Liver (tissue), 9 donors: ENCODE results near the gene TOM1L2. TPM values are rescaled to one million over a fixed set of nuclear protein-coding genes. Genes with fewer than 3 reads are reported as not detected.

Source experiments
- DNase-seq: peaks from one replicate; pipeline ENCODE4 v3.0.0-alpha.2; 2017; ENCODE audit warnings: low spot score
- H3K27ac ChIP-seq, 2 donors: one replicate each; pipeline ENCODE4 v1.7.0; 2013; ENCODE audit warnings: inconsistent platforms in 2 of 2, low read length in 2 of 2, control low read depth in 1 of 2, low read depth in 1 of 2, mild to moderate bottlenecking in 1 of 2
- H3K27me3 ChIP-seq, 4 donors: one replicate each; pipeline versions ENCODE4 v1.6.1 to v1.7.0; 2013; ENCODE audit warnings: low read length in 3 of 4, inconsistent platforms in 1 of 4, mild to moderate bottlenecking in 1 of 4, moderate library complexity in 1 of 4; ENCODE audit not compliant: control insufficient read depth in 4 of 4, insufficient read depth in 4 of 4
- H3K36me3 ChIP-seq, 4 donors: one replicate each; pipeline versions ENCODE4 v1.6.1 to v1.7.0; 2013; ENCODE audit warnings: low read length in 3 of 4, mild to moderate bottlenecking in 3 of 4, low read depth in 1 of 4, moderate library complexity in 1 of 4; ENCODE audit not compliant: control insufficient read depth in 4 of 4, insufficient read depth in 3 of 4
- H3K4me1 ChIP-seq, 4 donors: one replicate each; pipeline versions ENCODE4 v1.6.1 to v1.7.0; 2013; ENCODE audit warnings: low read length in 3 of 4, mild to moderate bottlenecking in 3 of 4, moderate library complexity in 1 of 4; ENCODE audit not compliant: control insufficient read depth in 4 of 4, insufficient read depth in 4 of 4
- H3K4me3 ChIP-seq, 3 donors: one replicate each; pipeline versions ENCODE4 v1.6.1 to v1.7.0; 2013; ENCODE audit warnings: low read length in 3 of 3, control low read depth in 1 of 3, low read depth in 1 of 3, mild to moderate bottlenecking in 1 of 3
- H3K9ac ChIP-seq, 2 donors: one replicate each; pipeline ENCODE4 v1.7.0; 2013; ENCODE audit warnings: low read length in 2 of 2, mild to moderate bottlenecking in 2 of 2, moderate library complexity in 2 of 2, control low read depth in 1 of 2, low read depth in 1 of 2
- H3K9me3 ChIP-seq, 4 donors: one replicate each; pipeline versions ENCODE4 v1.6.1 to v1.7.0; 2013; ENCODE audit warnings: low read length in 3 of 4; ENCODE audit not compliant: control insufficient read depth in 4 of 4
- EGR1 ChIP-seq, 2 donors: IDR thresholded peaks; 2 replicates each; pipeline ENCODE4 v1.6.1; 2016 to 2018; ENCODE audit warnings: antibody characterized with exemption in 2 of 2, low read depth in 2 of 2
- FOXA1 ChIP-seq: IDR thresholded peaks from 2 replicates; pipeline ENCODE4 v1.6.1; 2016; ENCODE audit warnings: antibody characterized with exemption
- FOXA2 ChIP-seq: IDR thresholded peaks from 2 replicates; pipeline ENCODE4 v1.6.1; 2016; ENCODE audit warnings: antibody characterized with exemption
- GABPA ChIP-seq, 2 donors: IDR thresholded peaks in 1 of 2; conservative IDR thresholded peaks in 1 of 2; 2 replicates each; pipeline ENCODE4 v1.6.1; 2016; ENCODE audit warnings: antibody characterized with exemption in 2 of 2, mild to moderate bottlenecking in 1 of 2, moderate library complexity in 1 of 2
- HNF4A ChIP-seq, 2 donors: conservative IDR thresholded peaks; 2 replicates each; pipeline ENCODE4 v1.6.1; 2016; ENCODE audit warnings: antibody characterized with exemption in 2 of 2, mild to moderate bottlenecking in 2 of 2
- HNF4G ChIP-seq: IDR thresholded peaks from 2 replicates; pipeline ENCODE4 v1.6.1; 2016; ENCODE audit warnings: antibody characterized with exemption
- JUND ChIP-seq, 2 donors: IDR thresholded peaks; 2 replicates each; pipeline ENCODE4 v1.6.1; 2016; ENCODE audit warnings: antibody characterized with exemption in 2 of 2
- NR2F2 ChIP-seq: IDR thresholded peaks from 2 replicates; pipeline ENCODE4 v1.6.1; 2016; ENCODE audit warnings: antibody characterized with exemption
- RAD21 ChIP-seq, 2 donors: IDR thresholded peaks; 2 replicates each; pipeline ENCODE4 v1.6.1; 2016; ENCODE audit warnings: antibody characterized with exemption in 2 of 2, mild to moderate bottlenecking in 2 of 2
- REST ChIP-seq: IDR thresholded peaks from 2 replicates; pipeline ENCODE4 v1.6.1; 2016; ENCODE audit warnings: antibody characterized with exemption, mild to moderate bottlenecking
- RXRA ChIP-seq, 2 donors: IDR thresholded peaks; 2 replicates each; pipeline ENCODE4 v1.6.1; 2017 to 2018; ENCODE audit warnings: antibody characterized with exemption in 2 of 2, mild to moderate bottlenecking in 1 of 2
- SP1 ChIP-seq: IDR thresholded peaks from 2 replicates; pipeline ENCODE4 v1.6.1; 2018; ENCODE audit warnings: antibody characterized with exemption, mild to moderate bottlenecking
- TAF1 ChIP-seq: conservative IDR thresholded peaks from 2 replicates; pipeline ENCODE4 v1.6.1; 2016; ENCODE audit warnings: antibody characterized with exemption, mild to moderate bottlenecking
- YY1 ChIP-seq: IDR thresholded peaks from 2 replicates; pipeline ENCODE4 v1.6.1; 2016; ENCODE audit warnings: antibody characterized with exemption, mild to moderate bottlenecking
- ZBTB33 ChIP-seq: IDR thresholded peaks from 2 replicates; pipeline ENCODE4 v1.6.1; 2016; ENCODE audit warnings: antibody characterized with exemption
- WGBS: extraction: QIAGEN DNeasy Blood & Tissue Kit; methylation state at CpG from one replicate; pipeline ENCODE4 v1.1.7; 2013; 5-methylcytosine and 5-hydroxymethylcytosine counted together
- polyA plus RNA-seq, 2 donors: library from polyadenylated mRNA; stranded (reverse) in 1 of 2; unstranded in 1 of 2; fragments of 200-250 nt in 1 of 2; fragments of >200 nt in 1 of 2; fragmentation: Nextera tagmentation in 1 of 2; extraction: Ambion mirVana in 1 of 2; gene quantifications; one replicate each; pipeline versions ENCODE4 v1.2.1 to v1.2.3, GENCODE V29; 2013 to 2015
- total RNA-seq, 2 donors: library from RNA; depleted of rRNA; stranded (reverse); fragments of >200 nt; gene quantifications; one replicate each; pipeline ENCODE4 v1.2.3, GENCODE V29; 2014
- TF ChIP-seq, protein P1 (sequence below): IDR thresholded peaks from 2 replicates; pipeline ENCODE4 v1.6.1; 2016; ENCODE audit warnings: antibody characterized with exemption
- TF ChIP-seq, protein P2 (sequence below): IDR thresholded peaks from 2 replicates; pipeline ENCODE4 v1.6.1; 2016; ENCODE audit warnings: antibody characterized with exemption
- TF ChIP-seq, protein P3 (sequence below): fragments of 150-350 bp; IDR thresholded peaks from 2 replicates; pipeline ENCODE4 v1.5.1; 2017; ENCODE audit warnings: improper control_type of control experiment, low read depth, low read length; ENCODE audit not compliant: missing input control
- donor health status: healthy.
- donor health status: healthy.
- donor health status: healthy.
- donor health status: healthy.
- donor health status: healthy.

Gene TOM1L2
- total and polyA plus RNA-seq, 4 donors = 5.0 to 24.0 (median 9.3) TPM

DNA sequence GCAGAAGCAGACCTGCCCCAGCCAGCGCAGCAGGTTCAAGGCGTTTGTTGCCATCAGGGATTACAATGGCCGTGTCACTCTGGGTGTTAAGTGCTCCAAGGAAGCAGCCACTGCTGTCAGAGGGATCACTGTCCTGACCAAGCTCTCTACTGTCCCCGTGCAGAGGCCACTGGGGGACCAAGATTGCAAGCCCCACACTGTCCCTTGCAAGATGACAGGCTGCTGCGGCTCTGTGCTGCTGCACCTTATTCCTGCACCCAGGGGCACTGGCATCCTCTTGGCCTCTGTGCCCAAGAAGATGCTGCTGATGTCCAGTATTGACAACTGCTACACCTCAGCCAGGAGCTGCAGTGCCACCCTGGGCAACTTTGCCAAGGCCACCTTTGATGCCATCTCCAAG is 39.1 kb upstream of the TOM1L2 start:
- no peak for DNase-seq
- Histone ChIP-seq H3K36me3 (peaks cover 0 to 17% (median 9%) of the 10 kb centered on the region in 4 donors), H3K4me3 (no peak overlapping the region), H3K9me3 (no peaks in the 10 kb centered on the region), H3K27me3 (no peaks in the 10 kb centered on the region), H3K9ac (no peak overlapping the region), H3K27ac (no peak overlapping the region), H3K4me1 (no peaks in the 10 kb centered on the region)
- WGBS = 96% methylated on average over 5 of the region's 5 CpGs
- TF ChIP-seq RXRA (IDR thresholded peaks at IDR 0.05) (no peak), ZBTB33 (no peak), JUND (IDR thresholded peaks at IDR 0.05) (no peak), FOXA2 (no peak), YY1 (no peak), REST (no peak), EGR1 (IDR thresholded peaks at IDR 0.05; ENCODE audit: low read depth in 2 of 2) (no peak), FOXA1 (no peak), HNF4A (conservative IDR thresholded peaks at IDR 0.05) (no peak), GABPA (IDR thresholded peaks at IDR 0.05 in 1 of 2, conservative IDR thresholded peaks at IDR 0.05 in 1 of 2) (no peak), NR2F2 (no peak), HNF4G (no peak), RAD21 (IDR thresholded peaks at IDR 0.05) (no peak), SP1 (no peak), TAF1 (no peak)
- TF ChIP-seq, protein P1, sequence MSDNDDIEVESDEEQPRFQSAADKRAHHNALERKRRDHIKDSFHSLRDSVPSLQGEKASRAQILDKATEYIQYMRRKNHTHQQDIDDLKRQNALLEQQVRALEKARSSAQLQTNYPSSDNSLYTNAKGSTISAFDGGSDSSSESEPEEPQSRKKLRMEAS = no peak
- TF ChIP-seq, protein P2, sequence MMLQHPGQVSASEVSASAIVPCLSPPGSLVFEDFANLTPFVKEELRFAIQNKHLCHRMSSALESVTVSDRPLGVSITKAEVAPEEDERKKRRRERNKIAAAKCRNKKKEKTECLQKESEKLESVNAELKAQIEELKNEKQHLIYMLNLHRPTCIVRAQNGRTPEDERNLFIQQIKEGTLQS = no peak
- TF ChIP-seq, protein P3, sequence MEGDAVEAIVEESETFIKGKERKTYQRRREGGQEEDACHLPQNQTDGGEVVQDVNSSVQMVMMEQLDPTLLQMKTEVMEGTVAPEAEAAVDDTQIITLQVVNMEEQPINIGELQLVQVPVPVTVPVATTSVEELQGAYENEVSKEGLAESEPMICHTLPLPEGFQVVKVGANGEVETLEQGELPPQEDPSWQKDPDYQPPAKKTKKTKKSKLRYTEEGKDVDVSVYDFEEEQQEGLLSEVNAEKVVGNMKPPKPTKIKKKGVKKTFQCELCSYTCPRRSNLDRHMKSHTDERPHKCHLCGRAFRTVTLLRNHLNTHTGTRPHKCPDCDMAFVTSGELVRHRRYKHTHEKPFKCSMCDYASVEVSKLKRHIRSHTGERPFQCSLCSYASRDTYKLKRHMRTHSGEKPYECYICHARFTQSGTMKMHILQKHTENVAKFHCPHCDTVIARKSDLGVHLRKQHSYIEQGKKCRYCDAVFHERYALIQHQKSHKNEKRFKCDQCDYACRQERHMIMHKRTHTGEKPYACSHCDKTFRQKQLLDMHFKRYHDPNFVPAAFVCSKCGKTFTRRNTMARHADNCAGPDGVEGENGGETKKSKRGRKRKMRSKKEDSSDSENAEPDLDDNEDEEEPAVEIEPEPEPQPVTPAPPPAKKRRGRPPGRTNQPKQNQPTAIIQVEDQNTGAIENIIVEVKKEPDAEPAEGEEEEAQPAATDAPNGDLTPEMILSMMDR = no peak
